HUES48 (cell line): ENCODE measurements around the gene GAL3ST3.
"Not testable (repeated sequence)": the region's sequence is repeated elsewhere in the genome, so short reads cannot be mapped to it uniquely, and the experiment has no call there.

Experiments
- H3K27ac ChIP-seq: one replicate; pipeline ENCODE4 v1.7.0; 2013; ENCODE audit warnings: low read depth, low read length, inconsistent platforms
- H3K27me3 ChIP-seq: 2 replicates; pipeline ENCODE4 v1.6.1; 2013; ENCODE audit warnings: mild to moderate bottlenecking, low read length; ENCODE audit not compliant: control insufficient read depth, insufficient read depth
- H3K36me3 ChIP-seq: 2 replicates; pipeline ENCODE4 v1.6.1; 2013; ENCODE audit warnings: low read length; ENCODE audit not compliant: control insufficient read depth, insufficient read depth
- H3K4me1 ChIP-seq: 2 replicates; pipeline ENCODE4 v1.6.1; 2013; ENCODE audit warnings: mild to moderate bottlenecking, low read length; ENCODE audit not compliant: control insufficient read depth, insufficient read depth
- H3K4me3 ChIP-seq: 2 replicates; pipeline ENCODE4 v1.5.1; 2013; ENCODE audit warnings: mild to moderate bottlenecking, low read depth, low read length
- H3K9ac ChIP-seq: 2 replicates; pipeline ENCODE4 v1.6.1; 2013; ENCODE audit warnings: mild to moderate bottlenecking, low read depth, low read length, moderate library complexity
- H3K9me3 ChIP-seq: 2 replicates; pipeline ENCODE4 v1.6.1; 2013; ENCODE audit warnings: low read length; ENCODE audit not compliant: control insufficient read depth, insufficient read depth

GAL3ST3 gene

GRCh38 chr11:66042227-66042995 lies 6.5 kb downstream of the GAL3ST3 start:
- no peak overlapping the region for H3K4me3 ChIP-seq
- no peak overlapping the region for H3K27ac ChIP-seq
- peaks cover under 1% of the 10 kb centered on the region; the same call in 1 of the 2 replicates for H3K9me3 ChIP-seq

GRCh38 chr11:66039765-66040164 lies 9.2 kb downstream of the GAL3ST3 start:
- no peak overlapping the region for H3K27ac ChIP-seq

More at GRCh38 chr11:66042227-66042995, 6.5 kb downstream of the GAL3ST3 start:
- Histone ChIP-seq H3K4me1 (0 out of 2 replicates have a peak, but pooled peaks cover 8% of the 10 kb centered on the region), H3K27me3 (no peaks in the 10 kb centered on the region), H3K9ac (no peak overlapping the region), H3K36me3 (peaks cover 31% of the 10 kb centered on the region)

GRCh38 chr11:66037327-66037726 lies 11.6 kb downstream of the GAL3ST3 start:
- Histone ChIP-seq H3K4me1 (no peaks in the 10 kb centered on the region), H3K36me3 (peaks cover 11% of the 10 kb centered on the region; the same call in 1 of the 2 replicates), H3K27me3 (no peaks in the 10 kb centered on the region), H3K27ac (no peak overlapping the region), H3K9me3 (peaks cover 5% of the 10 kb centered on the region; the same call in 1 of the 2 replicates), H3K4me3 (no peak overlapping the region), H3K9ac (no peak overlapping the region)

More at GRCh38 chr11:66039765-66040164, 9.2 kb downstream of the GAL3ST3 start:
- Histone ChIP-seq H3K36me3 (peaks cover 28% of the 10 kb centered on the region), H3K4me3 (no peak overlapping the region), H3K9me3 (peaks cover 5% of the 10 kb centered on the region; the same call in 1 of the 2 replicates), H3K27me3 (no peaks in the 10 kb centered on the region), H3K4me1 (0 out of 2 replicates have a peak, but pooled peaks cover under 1% of the 10 kb centered on the region), H3K9ac (no peak overlapping the region)

- Histone ChIP-seq H3K4me1 (no peaks in the 10 kb centered on the region), H3K9ac (no peak overlapping the region), H3K4me3 (no peak overlapping the region), H3K27me3 (no peaks in the 10 kb centered on the region), H3K27ac (no peak overlapping the region), H3K36me3 (peaks cover 2% of the 10 kb centered on the region; the same call in 1 of the 2 replicates), H3K9me3 (peaks cover 5% of the 10 kb centered on the region; the same call in 1 of the 2 replicates)
These were observed 12.6 kb downstream of the GAL3ST3 start for GRCh38 chr11:66036334-66036710.

- Histone ChIP-seq H3K9ac (no peak overlapping the region), H3K27ac (no peak overlapping the region), H3K4me3 (no peak overlapping the region), H3K9me3 (peaks cover 5% of the 10 kb centered on the region; the same call in 1 of the 2 replicates), H3K4me1 (no peaks in the 10 kb centered on the region), H3K36me3 (no peaks in the 10 kb centered on the region), H3K27me3 (no peaks in the 10 kb centered on the region)
These were observed 13.2 kb downstream of the GAL3ST3 start for GRCh38 chr11:66035653-66036333.

GRCh38 chr11:66032957-66033735 lies 15.8 kb downstream of the GAL3ST3 start:
- Histone ChIP-seq H3K27me3 (no peaks in the 10 kb centered on the region), H3K9ac (no peak overlapping the region), H3K4me3 (no peak overlapping the region), H3K9me3 (peaks cover 5% of the 10 kb centered on the region; the same call in 1 of the 2 replicates), H3K36me3 (no peaks in the 10 kb centered on the region), H3K4me1 (no peaks in the 10 kb centered on the region), H3K27ac (no peak overlapping the region)

- H3K27me3 ChIP-seq, result peaks cover 17% of the 10 kb centered on the region; the same call in 1 of the 2 replicates
- no peak within 1 kb of the TSS for H3K9ac ChIP-seq
- no peaks in the 10 kb centered on the region for H3K9me3 ChIP-seq
These were observed 22.9 kb downstream of the GAL3ST3 start, which contains the start of gene CATSPER1 for GRCh38 chr11:66026017-66026529. CATSPER1 (minus strand) TSS chr11:66026479; CDS start chr11:66026379, 100 bp downstream.

GRCh38 chr11:66023186-66023440 lies 25.8 kb downstream of the GAL3ST3 start:
- H3K27ac ChIP-seq, H3K4me3 ChIP-seq, H3K9me3 ChIP-seq, H3K9ac ChIP-seq, H3K4me1 ChIP-seq, H3K36me3 ChIP-seq: not testable (repeated sequence)
- H3K27me3 ChIP-seq, result peaks cover 17% of the 10 kb centered on the region; the same call in 1 of the 2 replicates

More at GRCh38 chr11:66026017-66026529, 22.9 kb downstream of the GAL3ST3 start, which contains the start of gene CATSPER1:
- H3K27ac ChIP-seq, result no peak within 1 kb of the TSS
- H3K36me3 ChIP-seq, result no peaks in the 10 kb centered on the region
- no peak within 1 kb of the TSS for H3K4me3 ChIP-seq
- H3K4me1 ChIP-seq, result no peaks in the 10 kb centered on the region

GRCh38 chr11:66022401-66023185 lies 26.4 kb downstream of the GAL3ST3 start:
- H3K4me1 ChIP-seq, result no peaks in the 10 kb centered on the region
- H3K9ac ChIP-seq, result no peak overlapping the region
- no peak overlapping the region for H3K4me3 ChIP-seq
- no peak overlapping the region for H3K27ac ChIP-seq
- no peaks in the 10 kb centered on the region for H3K9me3 ChIP-seq
- H3K27me3 ChIP-seq, result peaks cover 17% of the 10 kb centered on the region; the same call in 1 of the 2 replicates
- no peaks in the 10 kb centered on the region for H3K36me3 ChIP-seq
